ENCODE data around the gene LARGE1. TPM values are rescaled to one million over a fixed set of nuclear protein-coding genes. Genes with fewer than 3 reads are reported as not detected.

Gene LARGE1
- total and polyA plus RNA-seq, 9 of the 15 experiments (the other 6 are each of a cell fraction or from before 2014, with no cell fraction given) = 0.01 to 0.66 (median 0.14) TPM; not detected in 2

GRCh38 chr22:33577862-33578411 lies 342.3 kb downstream of the LARGE1 start:
- intact Hi-C loops (cut with micrococcal nuclease) = loop anchor here (5.0 to 10.0 kb wide), 2 partner anchors 63 to 276 kb away; no protein-coding TSS in a partner anchor

More at GRCh38 chr22:33577862-33578411, 342.3 kb downstream of the LARGE1 start:
- no peak for FAIRE-seq
- H3K9ac ChIP-seq (ENCODE audit: insufficient read depth in 1 of 2, low read depth in 2 of 2, low read length in 2 of 2) = no peak overlapping the region
- no peak overlapping the region for H3K4me3 ChIP-seq
- no TSS peak for BruUV-seq (replicated peaks)
- DNase-seq (ENCODE audit: extremely low read depth in 1 of 4, low spot score in 3 of 4) = no peak
- no peak overlapping the region for H3K27ac ChIP-seq (ENCODE audit: extremely low read depth, low read depth, low read length)
- H3K36me3 ChIP-seq (ENCODE audit: control insufficient read depth, insufficient read depth, low read length) = no peaks in the 10 kb centered on the region
- H3K79me2 ChIP-seq (ENCODE audit: control insufficient read depth, insufficient read depth, low read length) = no peaks in the 10 kb centered on the region
- ChIA-PET POLR2A (no interaction called here), CTCF (ENCODE audit: low intra/inter-chr PET ratio) (no interaction called here)
- H3K4me2 ChIP-seq (ENCODE audit: insufficient read depth, low read length) = no peak overlapping the region
- no peaks in the 10 kb centered on the region for H4K20me1 ChIP-seq (replicated peaks; ENCODE audit: control insufficient read depth, insufficient read depth, low read length)
- no peak for TF ChIP-seq ZNF146 (CRISPR knock-in tag; IDR thresholded peaks at IDR 0.05; ENCODE audit: unreplicated experiment)
- no peak for TF ChIP-seq POU5F1 (IDR thresholded peaks at IDR 0.05; ENCODE audit: borderline replicate concordance, low read depth, low read length, partially characterized antibody)
- TF ChIP-seq GABPB1 (CRISPR knock-in tag; IDR thresholded peaks at IDR 0.05) = no peak
- TF ChIP-seq DDX20 (tag; IDR thresholded peaks at IDR 0.05; ENCODE audit: low read depth) = no peak
- no peak for TF ChIP-seq ZNF140 (CRISPR knock-in tag; IDR thresholded peaks at IDR 0.05)
- TF ChIP-seq RFX1 (IDR thresholded peaks at IDR 0.05) = peak; percentile 27
- TF ChIP-seq SLC30A9 (CRISPR knock-in tag; IDR thresholded peaks at IDR 0.05) = no peak
- TF ChIP-seq, protein P1, sequence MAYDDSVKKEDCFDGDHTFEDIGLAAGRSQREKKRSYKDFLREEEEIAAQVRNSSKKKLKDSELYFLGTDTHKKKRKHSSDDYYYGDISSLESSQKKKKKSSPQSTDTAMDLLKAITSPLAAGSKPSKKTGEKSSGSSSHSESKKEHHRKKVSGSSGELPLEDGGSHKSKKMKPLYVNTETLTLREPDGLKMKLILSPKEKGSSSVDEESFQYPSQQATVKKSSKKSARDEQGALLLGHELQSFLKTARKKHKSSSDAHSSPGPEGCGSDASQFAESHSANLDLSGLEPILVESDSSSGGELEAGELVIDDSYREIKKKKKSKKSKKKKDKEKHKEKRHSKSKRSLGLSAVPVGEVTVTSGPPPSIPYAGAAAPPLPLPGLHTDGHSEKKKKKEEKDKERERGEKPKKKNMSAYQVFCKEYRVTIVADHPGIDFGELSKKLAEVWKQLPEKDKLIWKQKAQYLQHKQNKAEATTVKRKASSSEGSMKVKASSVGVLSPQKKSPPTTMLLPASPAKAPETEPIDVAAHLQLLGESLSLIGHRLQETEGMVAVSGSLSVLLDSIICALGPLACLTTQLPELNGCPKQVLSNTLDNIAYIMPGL (CRISPR knock-in tag; IDR thresholded peaks at IDR 0.05) = no peak
- 0% methylated on average over 4 of the region's 4 CpGs for WGBS (ENCODE audit: insufficient coverage, low coverage, missing lambda C conversion rate)
- H3K9me3 ChIP-seq (replicated peaks; ENCODE audit: control insufficient read depth, insufficient read depth, low read depth, low read length) = no peaks in the 10 kb centered on the region
- no peaks in the 10 kb centered on the region for H3K4me1 ChIP-seq (replicated peaks in 1 of 2; ENCODE audit: control insufficient read depth in 2 of 2, insufficient read depth in 2 of 2, low read length in 2 of 2)
- ATAC-seq = no peak
- no peaks in the 10 kb centered on the region for H3K27me3 ChIP-seq (ENCODE audit: control insufficient read depth in 2 of 2, insufficient read depth in 2 of 2, low read length in 2 of 2)
- no peaks in the 10 kb centered on the region for H3K9me1 ChIP-seq (ENCODE audit: control insufficient read depth, insufficient read depth, low read length)
- in situ Hi-C loops (cut with MboI) = no loop called here
- no peak overlapping the region for H2AFZ ChIP-seq (ENCODE audit: low read depth, low read length)

All from K562 (cell line).